GM21526 (cell line): ENCODE measurements around the gene PTPRU.

Source experiments
- ATAC-seq: cut with Tn5 transposase; IDR thresholded peaks from one replicate; pipeline ENCODE4 v1.9.1; 2021; ENCODE audit warnings: moderate library complexity; ENCODE audit not compliant: unreplicated experiment, low FRiP score

PTPRU gene

GRCh38 chr1:29259802-29260441, 23.6 kb downstream of the PTPRU start:
- ATAC-seq: no peak

GRCh38 chr1:29260531-29260930, 24.2 kb downstream of the PTPRU start:
- no peak for ATAC-seq

DNA sequence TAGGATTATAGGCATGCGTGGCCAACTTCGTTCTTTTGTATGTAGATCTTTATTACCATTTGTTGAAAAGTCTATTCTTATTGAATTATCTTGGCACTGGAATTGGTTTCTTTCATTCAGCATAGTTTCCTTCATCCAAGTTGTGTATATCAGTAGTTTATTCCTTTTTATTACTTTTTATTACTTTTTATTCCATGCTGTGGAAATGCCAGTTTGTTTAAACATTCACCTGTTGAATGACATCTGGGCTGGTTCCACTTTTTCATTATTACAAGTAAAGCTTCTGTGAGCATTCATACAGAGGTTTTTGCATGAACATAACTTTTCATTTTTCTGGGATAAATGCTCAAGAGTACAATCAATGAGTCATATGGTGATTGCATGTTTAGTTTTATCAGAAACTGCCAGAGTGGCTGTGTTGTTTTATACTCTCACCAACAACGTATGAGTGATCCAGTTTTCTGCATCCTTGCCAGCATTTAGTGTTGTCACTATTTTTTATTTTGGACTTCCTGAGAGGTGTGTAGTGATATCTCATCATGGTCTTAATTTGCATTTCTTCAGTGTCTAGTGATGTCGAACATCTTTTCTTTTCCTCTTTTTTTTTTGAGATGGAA, 28.6 kb downstream of the PTPRU start:
- ATAC-seq: no peak

- ATAC-seq: no peak
Observed at GRCh38 chr1:29266912-29267311, 30.6 kb downstream of the PTPRU start.

GRCh38 chr1:29267321-29268070, 31.2 kb downstream of the PTPRU start:
- ATAC-seq: no peak

GRCh38 chr1:29269382-29269781, 33.1 kb downstream of the PTPRU start:
- no peak for ATAC-seq

- ATAC-seq: no peak
Observed at GRCh38 chr1:29270929-29271521, 34.7 kb downstream of the PTPRU start.

DNA sequence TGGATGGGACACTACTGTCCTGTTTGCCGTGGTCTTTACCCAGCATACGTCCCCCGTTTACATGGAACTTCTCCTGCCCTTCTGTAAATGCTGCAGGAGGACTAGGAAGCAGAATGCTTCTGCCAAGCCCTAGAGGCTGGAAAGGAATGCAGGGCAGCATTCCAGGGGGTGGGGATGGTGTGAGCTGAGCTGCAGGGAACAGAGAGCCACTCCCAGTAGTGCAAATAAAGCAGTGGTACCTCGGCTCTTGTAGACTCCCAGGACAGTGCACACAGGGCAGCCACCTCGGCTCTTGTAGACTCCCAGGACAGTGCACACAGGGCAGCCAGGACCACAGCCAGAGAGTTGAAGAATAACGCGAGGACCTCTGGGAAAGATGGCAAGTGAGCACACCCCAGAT, 35.4 kb downstream of the PTPRU start:
- ATAC-seq: no peak

- ATAC-seq: no peak
Observed at GRCh38 chr1:29272147-29272907, 36.0 kb downstream of the PTPRU start.

GRCh38 chr1:29275435-29275834, 39.1 kb downstream of the PTPRU start:
- ATAC-seq: no peak

DNA sequence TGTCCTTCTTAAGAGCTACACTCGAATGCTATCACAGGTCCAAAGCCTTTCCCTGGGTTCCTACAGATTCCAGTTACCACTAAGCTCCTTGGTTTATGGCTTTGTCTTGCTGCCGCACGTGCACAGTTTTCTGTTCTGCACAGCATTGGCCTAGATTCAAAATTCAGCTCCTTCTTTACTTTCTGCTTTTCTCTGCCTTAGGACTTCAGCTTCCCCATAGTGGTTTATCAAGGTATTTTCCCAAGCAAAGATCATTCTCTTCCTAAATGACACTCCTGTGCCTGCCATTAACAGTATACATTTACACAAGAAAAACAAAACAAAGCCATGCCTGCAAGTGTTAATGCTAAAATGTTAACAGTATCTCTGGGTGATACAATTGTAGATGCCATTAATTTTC, 41.8 kb downstream of the PTPRU start:
- ATAC-seq: no peak

DNA sequence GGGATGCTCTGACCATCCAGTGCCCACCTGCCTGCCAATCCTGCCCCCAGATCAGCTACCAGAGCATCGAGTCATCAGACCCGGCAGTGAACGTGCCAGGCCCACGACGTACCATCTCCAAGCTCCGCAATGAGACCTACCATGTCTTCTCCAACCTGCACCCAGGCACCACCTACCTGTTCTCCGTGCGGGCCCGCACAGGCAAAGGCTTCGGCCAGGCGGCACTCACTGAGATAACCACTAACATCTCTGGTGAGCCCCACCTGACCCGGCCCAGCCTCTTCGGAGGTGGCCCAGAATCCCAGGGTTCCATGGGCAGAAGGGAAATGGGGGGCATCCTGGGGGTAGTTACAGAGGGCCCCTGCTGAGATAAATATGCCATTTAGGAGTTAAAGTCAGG, 43.1 kb downstream of the PTPRU start:
- ATAC-seq: no peak

DNA sequence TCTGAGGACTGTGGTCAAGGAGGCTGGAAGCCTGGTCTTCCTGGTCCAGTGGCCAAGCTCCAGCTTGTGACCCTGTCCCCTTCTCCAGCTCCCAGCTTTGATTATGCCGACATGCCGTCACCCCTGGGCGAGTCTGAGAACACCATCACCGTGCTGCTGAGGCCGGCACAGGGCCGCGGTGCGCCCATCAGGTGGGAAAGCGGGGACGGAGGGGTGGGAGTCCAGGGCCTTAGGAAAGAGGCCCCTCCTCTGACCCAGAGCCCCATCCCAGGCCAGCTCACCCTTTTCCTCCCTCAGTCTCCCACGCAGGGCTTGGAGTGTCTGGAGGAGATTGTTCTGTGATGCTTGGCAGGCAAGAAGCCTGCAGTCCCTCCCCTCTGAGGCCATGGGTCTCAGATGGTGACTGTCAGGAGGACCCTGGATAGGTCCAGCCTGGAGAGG, 43.6 kb downstream of the PTPRU start:
- ATAC-seq: no peak

DNA sequence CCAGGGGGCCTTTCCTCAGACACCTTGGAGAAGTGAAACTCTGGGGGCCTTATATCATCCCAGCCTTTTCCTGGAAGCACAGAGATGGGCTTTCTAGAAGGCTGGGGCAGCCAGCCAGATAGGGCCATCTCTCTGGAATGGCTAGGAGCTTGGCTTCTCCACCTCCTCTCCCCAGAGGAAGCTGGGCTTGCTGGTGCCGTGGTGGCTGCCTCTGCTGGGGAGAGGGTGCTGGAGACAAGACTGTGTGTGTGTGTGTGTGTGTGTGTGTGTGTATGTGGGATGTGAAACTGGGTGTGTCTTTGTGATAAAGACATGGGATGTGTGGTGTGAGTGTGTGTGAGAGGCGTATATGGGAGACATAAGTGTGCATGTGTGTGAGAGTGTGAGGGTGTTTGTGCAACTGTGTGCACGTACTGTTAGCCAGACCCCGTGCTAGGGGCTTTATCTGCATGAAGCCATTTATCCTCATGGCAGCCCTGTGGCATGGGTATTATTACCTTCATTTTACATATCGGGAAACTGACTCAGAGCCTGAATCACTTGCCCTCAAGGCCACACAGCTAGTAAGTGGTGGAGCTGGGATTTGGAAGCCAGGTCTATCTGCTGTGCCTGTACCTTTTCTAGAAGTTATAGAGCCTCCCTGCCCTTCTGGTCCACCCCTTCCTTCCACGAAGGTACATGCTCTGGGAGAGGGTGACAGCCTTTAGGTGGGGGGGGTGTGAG, 44.2 kb downstream of the PTPRU start:
- no peak for ATAC-seq

DNA sequence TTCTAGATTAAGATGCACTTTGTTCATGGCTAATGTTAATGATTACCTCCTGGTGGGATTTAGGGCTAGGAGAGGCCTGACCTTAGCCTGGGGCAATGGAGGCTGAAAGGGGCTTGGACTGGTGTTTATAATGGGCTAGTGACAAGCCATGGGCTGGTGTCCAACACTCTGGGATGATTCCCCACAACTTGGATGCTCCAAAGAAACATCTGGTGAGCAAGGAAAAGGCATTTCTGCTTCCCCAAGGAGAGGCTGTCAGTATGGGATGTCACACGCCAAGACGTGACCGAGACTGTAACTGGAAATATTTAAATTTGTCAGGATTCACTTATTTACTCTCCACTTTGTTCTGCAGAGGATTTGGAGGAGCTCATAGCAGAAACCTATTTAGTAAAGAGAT, 45.2 kb downstream of the PTPRU start:
- ATAC-seq: no peak

DNA sequence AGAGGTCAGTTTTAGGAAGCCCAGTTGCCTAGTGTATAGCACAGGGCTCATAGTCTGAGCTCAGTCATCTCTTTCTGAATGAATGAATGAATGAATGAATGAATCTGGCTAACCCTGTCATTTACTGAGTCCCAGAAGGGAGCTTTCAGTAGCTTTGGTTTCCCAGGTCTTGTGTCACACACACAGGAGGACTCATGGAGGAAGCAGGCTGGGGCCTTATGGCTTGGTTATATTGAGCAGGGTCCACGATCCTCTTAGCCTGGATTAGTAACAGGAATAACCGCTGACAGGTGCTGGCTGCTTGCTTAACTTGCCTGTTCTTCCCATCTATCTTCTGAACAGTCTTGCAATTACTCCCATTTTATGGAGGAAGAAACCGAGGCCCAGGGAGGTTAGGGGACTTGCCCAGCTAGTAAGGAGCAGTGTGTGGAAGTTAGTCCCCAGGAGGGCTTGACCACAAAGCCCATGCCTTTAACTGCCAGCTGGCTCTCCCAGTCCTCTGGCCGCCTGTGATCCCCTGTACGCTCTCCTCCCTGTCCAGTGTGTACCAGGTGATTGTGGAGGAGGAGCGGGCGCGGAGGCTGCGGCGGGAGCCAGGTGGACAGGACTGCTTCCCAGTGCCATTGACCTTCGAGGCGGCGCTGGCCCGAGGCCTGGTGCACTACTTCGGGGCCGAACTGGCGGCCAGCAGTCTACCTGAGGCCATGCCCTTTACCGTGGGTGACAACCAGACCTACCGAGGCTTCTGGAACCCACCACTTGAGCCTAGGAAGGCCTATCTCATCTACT, 46.0 kb downstream of the PTPRU start:
- no peak for ATAC-seq

- ATAC-seq: no peak
Observed at GRCh38 chr1:29282924-29283803, 46.8 kb downstream of the PTPRU start.

DNA sequence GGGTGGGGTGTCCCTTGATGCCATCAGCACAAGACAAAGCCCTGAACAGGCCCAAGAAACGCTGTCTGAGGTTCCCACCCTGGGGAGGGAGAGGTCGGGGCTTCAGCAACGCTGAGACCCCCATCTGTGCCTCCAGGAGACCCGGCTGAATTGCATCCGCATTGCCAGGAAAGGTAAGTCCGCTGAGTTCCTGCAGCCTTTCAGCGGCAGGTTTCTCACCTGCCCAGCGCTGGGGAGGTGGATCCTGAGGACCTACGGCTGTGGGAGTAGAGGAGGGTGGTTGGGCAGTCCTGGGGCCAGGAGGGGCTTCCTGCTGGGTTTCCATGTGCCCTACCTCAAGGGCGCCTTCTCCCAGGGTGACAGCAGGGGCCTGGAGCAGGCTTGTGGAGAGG, 47.5 kb downstream of the PTPRU start:
- ATAC-seq: no peak
